ENCODE measurements around the gene TNS3.

DNA sequence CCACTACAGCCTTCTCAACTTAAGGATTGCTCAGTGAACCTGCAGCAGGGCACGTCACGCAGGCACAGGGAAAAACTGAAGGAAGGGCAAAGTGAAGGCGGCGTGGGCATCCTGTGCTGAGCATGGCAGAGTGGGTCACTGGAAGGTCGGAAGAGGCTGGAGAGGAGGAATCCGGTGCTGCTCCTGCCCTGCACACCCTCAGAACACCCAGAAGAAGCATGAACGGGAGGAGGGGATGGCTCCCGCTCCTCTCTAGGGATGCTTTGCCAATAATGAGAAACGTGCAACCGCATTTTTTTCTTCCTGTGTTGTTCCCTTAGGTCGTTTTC, 175.1 kb downstream of the TNS3 start:
- TF ChIP-seq EZH2 (IDR thresholded peaks at IDR 0.05; ENCODE audit: low read depth), result no peak
- TF ChIP-seq, protein P1, sequence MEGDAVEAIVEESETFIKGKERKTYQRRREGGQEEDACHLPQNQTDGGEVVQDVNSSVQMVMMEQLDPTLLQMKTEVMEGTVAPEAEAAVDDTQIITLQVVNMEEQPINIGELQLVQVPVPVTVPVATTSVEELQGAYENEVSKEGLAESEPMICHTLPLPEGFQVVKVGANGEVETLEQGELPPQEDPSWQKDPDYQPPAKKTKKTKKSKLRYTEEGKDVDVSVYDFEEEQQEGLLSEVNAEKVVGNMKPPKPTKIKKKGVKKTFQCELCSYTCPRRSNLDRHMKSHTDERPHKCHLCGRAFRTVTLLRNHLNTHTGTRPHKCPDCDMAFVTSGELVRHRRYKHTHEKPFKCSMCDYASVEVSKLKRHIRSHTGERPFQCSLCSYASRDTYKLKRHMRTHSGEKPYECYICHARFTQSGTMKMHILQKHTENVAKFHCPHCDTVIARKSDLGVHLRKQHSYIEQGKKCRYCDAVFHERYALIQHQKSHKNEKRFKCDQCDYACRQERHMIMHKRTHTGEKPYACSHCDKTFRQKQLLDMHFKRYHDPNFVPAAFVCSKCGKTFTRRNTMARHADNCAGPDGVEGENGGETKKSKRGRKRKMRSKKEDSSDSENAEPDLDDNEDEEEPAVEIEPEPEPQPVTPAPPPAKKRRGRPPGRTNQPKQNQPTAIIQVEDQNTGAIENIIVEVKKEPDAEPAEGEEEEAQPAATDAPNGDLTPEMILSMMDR (conservative IDR thresholded peaks at IDR 0.05), result no peak
